HepG2 (cell line): ENCODE data around the gene CYTH1. TPM values are rescaled to one million over a fixed set of nuclear protein-coding genes. Genes with fewer than 3 reads are reported as not detected.
A peak's percentile ranks its signal among the peaks of the same experiment; 100 is the strongest.

Source experiments
- CC2D1A ChIP-seq: sonication (generic); formaldehyde crosslinking; IDR thresholded peaks from 2 replicates; pipeline ENCODE4 v1.8.1; 2023; ENCODE audit warnings: mild to moderate bottlenecking, missing genetic modification reagents
- CEBPB ChIP-seq: IDR thresholded peaks from 2 replicates; pipeline ENCODE4 v1.6.1; 2011; ENCODE audit warnings: low read depth, low read length, improper control_type of control experiment, borderline replicate concordance
- FOXA3 ChIP-seq: IDR thresholded peaks from 2 replicates; pipeline ENCODE4 v1.6.1; 2016; ENCODE audit warnings: missing genetic modification reagents, missing compliant biosample characterization
- GATAD1 ChIP-seq: IDR thresholded peaks from 2 replicates; pipeline ENCODE4 v1.6.1; 2016; ENCODE audit warnings: missing genetic modification reagents, missing compliant biosample characterization
- KDM3A ChIP-seq: IDR thresholded peaks from 2 replicates; pipeline ENCODE4 v1.6.1; 2018; ENCODE audit warnings: low read depth, missing compliant biosample characterization
- LCORL ChIP-seq, 2 experiments: fragments of 450-650 bp in 1 of 2; sonication (generic) in 1 of 2; formaldehyde crosslinking in 1 of 2; IDR thresholded peaks; 2 replicates each; pipeline versions ENCODE4 v1.5.0 to v1.6.1; 2017 to 2020; ENCODE audit warnings: antibody characterized with exemption in 1 of 2, missing genetic modification reagents in 1 of 2
- MIER3 ChIP-seq: IDR thresholded peaks from 2 replicates; pipeline ENCODE4 v1.6.1; 2016; ENCODE audit warnings: missing compliant biosample characterization, borderline replicate concordance
- NPAS2 ChIP-seq: sonication (generic); formaldehyde crosslinking; IDR thresholded peaks from 2 replicates; pipeline ENCODE4 v1.8.0; 2022; ENCODE audit warnings: mild to moderate bottlenecking, missing genetic modification reagents, borderline replicate concordance
- SNAI1 ChIP-seq: sonication (generic); formaldehyde crosslinking; IDR thresholded peaks from 2 replicates; pipeline ENCODE4 v1.5.0; 2020; ENCODE audit warnings: mild to moderate bottlenecking, missing genetic modification reagents, borderline replicate concordance
- SSRP1 ChIP-seq: IDR thresholded peaks from 2 replicates; pipeline ENCODE4 v1.6.1; 2016; ENCODE audit warnings: control low read depth
- STAT5B ChIP-seq: sonication (generic); formaldehyde crosslinking; IDR thresholded peaks from 2 replicates; pipeline ENCODE4 v1.4.0; 2020; ENCODE audit warnings: missing genetic modification reagents
- SUZ12 ChIP-seq: fragments of 150-350 bp; IDR thresholded peaks from 2 replicates; pipeline ENCODE4 v1.6.1; 2014; ENCODE audit warnings: low read depth, low read length
- YY1 ChIP-seq: IDR thresholded peaks from 2 replicates; pipeline ENCODE4 v1.6.1; 2011; ENCODE audit warnings: low read length, low read depth, moderate library complexity, mild to moderate bottlenecking; ENCODE audit not compliant: insufficient read depth, insufficient replicate concordance
- ZFAT ChIP-seq: sonication (generic); formaldehyde crosslinking; conservative IDR thresholded peaks from 2 replicates; pipeline ENCODE4 v1.8.1; 2023; ENCODE audit warnings: missing genetic modification reagents, inconsistent platforms
- ZMYM3 ChIP-seq: sonication (generic); formaldehyde crosslinking; IDR thresholded peaks from 2 replicates; pipeline ENCODE4 v1.5.1; 2020; ENCODE audit warnings: mild to moderate bottlenecking, missing genetic modification reagents
- ZNF101 ChIP-seq: sonication (generic); formaldehyde crosslinking; IDR thresholded peaks from 2 replicates; pipeline ENCODE4 v1.4.0; 2020; ENCODE audit warnings: mild to moderate bottlenecking, low read depth, missing genetic modification reagents, borderline replicate concordance
- ZNF530 ChIP-seq: sonication (generic); formaldehyde crosslinking; IDR thresholded peaks from 2 replicates; pipeline ENCODE4 v1.5.0; 2020; ENCODE audit warnings: low read depth, mild to moderate bottlenecking, missing genetic modification reagents
- ZNF562 ChIP-seq: sonication (generic); formaldehyde crosslinking; IDR thresholded peaks from 2 replicates; pipeline ENCODE4 v1.8.0; 2022; ENCODE audit warnings: missing genetic modification reagents, borderline replicate concordance
- ZNF597 ChIP-seq: sonication (generic); formaldehyde crosslinking; IDR thresholded peaks from 2 replicates; pipeline ENCODE4 v1.5.0; 2020; ENCODE audit warnings: missing genetic modification reagents
- ZNF619 ChIP-seq: sonication (generic); formaldehyde crosslinking; IDR thresholded peaks from 2 replicates; pipeline ENCODE4 v1.4.0; 2020; ENCODE audit warnings: mild to moderate bottlenecking, missing genetic modification reagents
- ZNF670 ChIP-seq: sonication (generic); formaldehyde crosslinking; IDR thresholded peaks from 2 replicates; pipeline ENCODE4 v1.8.0; 2022; ENCODE audit warnings: mild to moderate bottlenecking, missing genetic modification reagents, borderline replicate concordance
- polyA plus RNA-seq, 8 experiments: library from polyadenylated mRNA; depleted of rRNA in 3 of 8; stranded (reverse) in 7 of 8; unstranded in 1 of 8; fragments of >200 nt; fragmentation: Illumina TruSeq in 4 of 8; extraction: Trizol in 4 of 8; gene quantifications; 2 replicates each; pipeline versions ENCODE4 v1.2.1 to v1.2.3, GENCODE V29; 2011 to 2016; ENCODE audit warnings: low read depth in 4 of 8, missing spikeins in 1 of 8, mixed read lengths in 1 of 8; ENCODE audit not compliant: insufficient read depth in 1 of 8
- total RNA-seq, 5 experiments: library from RNA; depleted of rRNA; stranded (reverse); fragments of >200 nt; fragmentation: Illumina TruSeq; extraction: Trizol; gene quantifications; 2 replicates each; pipeline ENCODE4 v1.2.3, GENCODE V29; 2016; ENCODE audit warnings: low read depth in 1 of 5
- TF ChIP-seq, protein P1 (sequence below): sonication (generic); formaldehyde crosslinking; IDR thresholded peaks from 2 replicates; pipeline ENCODE4 v1.4.0; 2020; ENCODE audit warnings: mild to moderate bottlenecking, missing genetic modification reagents
- TF ChIP-seq, protein P2 (sequence below): IDR thresholded peaks from 2 replicates; pipeline ENCODE4 v1.6.1; 2016; ENCODE audit warnings: mild to moderate bottlenecking
- TF ChIP-seq, protein P3 (sequence below): sonication (generic); formaldehyde crosslinking; IDR thresholded peaks from 2 replicates; pipeline ENCODE4 v1.4.0; 2020; ENCODE audit warnings: missing genetic modification reagents, low read depth, mild to moderate bottlenecking, borderline replicate concordance
- TF ChIP-seq, protein P4 (sequence below): sonication (generic); formaldehyde crosslinking; conservative IDR thresholded peaks from 2 replicates; pipeline ENCODE4 v1.4.0; 2020; ENCODE audit warnings: missing genetic modification reagents

CYTH1 gene
- total and polyA plus RNA-seq, 2 of the 13 experiments (the other 11 are each of a cell fraction or from before 2014, with no cell fraction given): 20.1 to 48.9 TPM

- TF ChIP-seq, protein P1, sequence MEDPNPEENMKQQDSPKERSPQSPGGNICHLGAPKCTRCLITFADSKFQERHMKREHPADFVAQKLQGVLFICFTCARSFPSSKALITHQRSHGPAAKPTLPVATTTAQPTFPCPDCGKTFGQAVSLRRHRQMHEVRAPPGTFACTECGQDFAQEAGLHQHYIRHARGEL: no peak
- TF ChIP-seq ZNF101 (CRISPR knock-in tag) (0 out of 2 replicates have a peak, but pooled peaks have one; percentile 26), MIER3 (CRISPR knock-in tag) (no peak), SUZ12 (no peak), YY1 (peak; percentile 34), ZNF670 (CRISPR knock-in tag) (peak; percentile 52; the same call in 1 of the 2 replicates), ZFAT (CRISPR knock-in tag) (0 out of 2 replicates have a peak, but pooled peaks have one; percentile 42), SNAI1 (CRISPR knock-in tag) (no peak), ZNF562 (CRISPR knock-in tag) (no peak), ZMYM3 (CRISPR knock-in tag) (no peak), LCORL (IDR thresholded peaks at IDR 0.05) (no peak), LCORL (CRISPR knock-in tag; IDR thresholded peaks at IDR 0.05) (no peak), KDM3A (CRISPR knock-in tag) (no peak), STAT5B (CRISPR knock-in tag) (no peak), FOXA3 (CRISPR knock-in tag) (no peak), ZNF530 (CRISPR knock-in tag) (no peak), ZNF619 (CRISPR knock-in tag) (no peak), CC2D1A (CRISPR knock-in tag) (no peak), CEBPB (no peak), NPAS2 (no peak), GATAD1 (CRISPR knock-in tag) (no peak), ZNF597 (no peak), SSRP1 (no peak)
- TF ChIP-seq, protein P2, sequence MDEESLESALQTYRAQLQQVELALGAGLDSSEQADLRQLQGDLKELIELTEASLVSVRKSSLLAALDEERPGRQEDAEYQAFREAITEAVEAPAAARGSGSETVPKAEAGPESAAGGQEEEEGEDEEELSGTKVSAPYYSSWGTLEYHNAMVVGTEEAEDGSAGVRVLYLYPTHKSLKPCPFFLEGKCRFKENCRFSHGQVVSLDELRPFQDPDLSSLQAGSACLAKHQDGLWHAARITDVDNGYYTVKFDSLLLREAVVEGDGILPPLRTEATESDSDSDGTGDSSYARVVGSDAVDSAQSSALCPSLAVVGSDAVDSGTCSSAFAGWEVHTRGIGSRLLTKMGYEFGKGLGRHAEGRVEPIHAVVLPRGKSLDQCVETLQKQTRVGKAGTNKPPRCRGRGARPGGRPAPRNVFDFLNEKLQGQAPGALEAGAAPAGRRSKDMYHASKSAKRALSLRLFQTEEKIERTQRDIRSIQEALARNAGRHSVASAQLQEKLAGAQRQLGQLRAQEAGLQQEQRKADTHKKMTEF (CRISPR knock-in tag): no peak; the same call in 1 of the 2 replicates
- TF ChIP-seq, protein P3, sequence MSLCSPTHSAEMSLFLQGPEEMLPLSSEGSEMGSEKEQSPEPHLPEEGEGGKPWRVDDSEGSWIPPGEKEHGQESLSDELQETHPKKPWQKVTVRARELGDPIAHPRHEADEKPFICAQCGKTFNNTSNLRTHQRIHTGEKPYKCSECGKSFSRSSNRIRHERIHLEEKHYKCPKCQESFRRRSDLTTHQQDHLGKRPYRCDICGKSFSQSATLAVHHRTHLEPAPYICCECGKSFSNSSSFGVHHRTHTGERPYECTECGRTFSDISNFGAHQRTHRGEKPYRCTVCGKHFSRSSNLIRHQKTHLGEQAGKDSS (CRISPR knock-in tag): no peak
- TF ChIP-seq, protein P4, sequence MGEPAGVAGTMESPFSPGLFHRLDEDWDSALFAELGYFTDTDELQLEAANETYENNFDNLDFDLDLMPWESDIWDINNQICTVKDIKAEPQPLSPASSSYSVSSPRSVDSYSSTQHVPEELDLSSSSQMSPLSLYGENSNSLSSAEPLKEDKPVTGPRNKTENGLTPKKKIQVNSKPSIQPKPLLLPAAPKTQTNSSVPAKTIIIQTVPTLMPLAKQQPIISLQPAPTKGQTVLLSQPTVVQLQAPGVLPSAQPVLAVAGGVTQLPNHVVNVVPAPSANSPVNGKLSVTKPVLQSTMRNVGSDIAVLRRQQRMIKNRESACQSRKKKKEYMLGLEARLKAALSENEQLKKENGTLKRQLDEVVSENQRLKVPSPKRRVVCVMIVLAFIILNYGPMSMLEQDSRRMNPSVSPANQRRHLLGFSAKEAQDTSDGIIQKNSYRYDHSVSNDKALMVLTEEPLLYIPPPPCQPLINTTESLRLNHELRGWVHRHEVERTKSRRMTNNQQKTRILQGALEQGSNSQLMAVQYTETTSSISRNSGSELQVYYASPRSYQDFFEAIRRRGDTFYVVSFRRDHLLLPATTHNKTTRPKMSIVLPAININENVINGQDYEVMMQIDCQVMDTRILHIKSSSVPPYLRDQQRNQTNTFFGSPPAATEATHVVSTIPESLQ (CRISPR knock-in tag): no peak
Observed at GRCh38 chr17:78781104-78781892, 775 bp downstream of the CYTH1 start (continued).
